Progenitor cell of endocrine pancreas (in vitro differentiated cells): ENCODE results near the gene TRPV2. TPM values are rescaled to one million over a fixed set of nuclear protein-coding genes. Genes with fewer than 3 reads are reported as not detected.

Experiments
- DNase-seq: peaks from one replicate; pipeline ENCODE4 v3.0.0; 2021; ENCODE audit warnings: low spot score; ENCODE audit not compliant: unreplicated experiment
- H3K27ac Mint-ChIP-seq: 2 replicates; pipeline ENCODE4 v1.8.0; 2021; ENCODE audit warnings: mild to moderate bottlenecking, moderate library complexity, mixed read lengths
- H3K27me3 Mint-ChIP-seq: 2 replicates; pipeline ENCODE4 v1.8.0; 2021; ENCODE audit warnings: mixed read lengths
- H3K36me3 Mint-ChIP-seq: 2 replicates; pipeline ENCODE4 v1.8.0; 2022; ENCODE audit warnings: mixed read lengths; ENCODE audit not compliant: insufficient read depth
- H3K4me1 Mint-ChIP-seq: 2 replicates; pipeline ENCODE4 v1.8.0; 2021; ENCODE audit warnings: low read depth, mixed read lengths
- H3K4me3 Mint-ChIP-seq: 2 replicates; pipeline ENCODE4 v1.8.0; 2021; ENCODE audit warnings: low read depth, mild to moderate bottlenecking, moderate library complexity, mixed read lengths
- H3K9me3 Mint-ChIP-seq: 2 replicates; pipeline ENCODE4 v1.8.0; 2021; ENCODE audit warnings: low read depth, mixed read lengths
- CTCF ChIP-seq: fragments of 200-600 bp; sonication (generic); IDR thresholded peaks from one replicate; pipeline ENCODE4 v1.5.0; 2021; ENCODE audit warnings: antibody characterized with exemption, mild to moderate bottlenecking; ENCODE audit not compliant: unreplicated experiment
- total RNA-seq: library from RNA; stranded (reverse); gene quantifications from 2 replicates; pipeline ENCODE4 v1.2.1, GENCODE V29; 2021

The TRPV2 gene
- total RNA-seq, 1 donor from 2014 or later = 2.1 TPM

GRCh38 chr17:16435925-16436886, 20.8 kb downstream of the TRPV2 start:
- no peaks in the 10 kb centered on the region for H3K27me3 Mint-ChIP-seq
- H3K27ac Mint-ChIP-seq = peak overlapping the region; percentile 79
- H3K36me3 Mint-ChIP-seq = peaks cover 7% of the 10 kb centered on the region
- H3K9me3 Mint-ChIP-seq = no peaks in the 10 kb centered on the region
- no peak for TF ChIP-seq CTCF
- DNase-seq = no peak
- H3K4me3 Mint-ChIP-seq = no peak overlapping the region
- peaks cover 21% of the 10 kb centered on the region for H3K4me1 Mint-ChIP-seq

- H3K9me3 Mint-ChIP-seq = no peaks in the 10 kb centered on the region
- no peaks in the 10 kb centered on the region for H3K27me3 Mint-ChIP-seq
- no peak for DNase-seq
- no peak overlapping the region for H3K27ac Mint-ChIP-seq
- no peak for TF ChIP-seq CTCF
- H3K4me1 Mint-ChIP-seq = peaks cover 27% of the 10 kb centered on the region
- peaks cover 11% of the 10 kb centered on the region for H3K36me3 Mint-ChIP-seq
- no peak overlapping the region for H3K4me3 Mint-ChIP-seq
Measured at GRCh38 chr17:16437083-16437482, 21.7 kb downstream of the TRPV2 start.

DNA sequence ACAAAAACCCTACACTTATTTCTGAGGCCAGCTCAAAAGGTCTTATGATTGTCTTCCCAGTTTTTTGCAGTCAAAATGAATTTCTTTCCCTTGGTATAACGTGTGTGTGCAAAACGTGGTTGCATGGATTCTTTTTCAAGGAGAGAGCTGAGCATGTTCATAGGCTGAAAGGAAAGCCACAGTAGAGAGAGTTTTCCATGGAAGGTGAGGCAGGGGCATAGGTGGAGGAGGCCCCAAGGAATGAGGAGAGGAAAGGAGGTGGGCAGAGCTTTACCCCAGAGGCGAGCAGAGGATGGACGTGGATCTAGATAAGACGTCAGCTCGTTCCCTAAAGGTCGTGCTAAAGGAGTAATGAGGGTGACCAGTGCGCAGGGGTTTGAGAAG, 22.8 kb downstream of the TRPV2 start:
- TF ChIP-seq CTCF = no peak
- no peak for DNase-seq
- H3K9me3 Mint-ChIP-seq = no peaks in the 10 kb centered on the region
- peaks cover 35% of the 10 kb centered on the region for H3K4me1 Mint-ChIP-seq
- peak overlapping the region; percentile 100 for H3K4me3 Mint-ChIP-seq
- peaks cover 15% of the 10 kb centered on the region for H3K36me3 Mint-ChIP-seq
- H3K27ac Mint-ChIP-seq = peak overlapping the region; percentile 99
- H3K27me3 Mint-ChIP-seq = no peaks in the 10 kb centered on the region

DNA sequence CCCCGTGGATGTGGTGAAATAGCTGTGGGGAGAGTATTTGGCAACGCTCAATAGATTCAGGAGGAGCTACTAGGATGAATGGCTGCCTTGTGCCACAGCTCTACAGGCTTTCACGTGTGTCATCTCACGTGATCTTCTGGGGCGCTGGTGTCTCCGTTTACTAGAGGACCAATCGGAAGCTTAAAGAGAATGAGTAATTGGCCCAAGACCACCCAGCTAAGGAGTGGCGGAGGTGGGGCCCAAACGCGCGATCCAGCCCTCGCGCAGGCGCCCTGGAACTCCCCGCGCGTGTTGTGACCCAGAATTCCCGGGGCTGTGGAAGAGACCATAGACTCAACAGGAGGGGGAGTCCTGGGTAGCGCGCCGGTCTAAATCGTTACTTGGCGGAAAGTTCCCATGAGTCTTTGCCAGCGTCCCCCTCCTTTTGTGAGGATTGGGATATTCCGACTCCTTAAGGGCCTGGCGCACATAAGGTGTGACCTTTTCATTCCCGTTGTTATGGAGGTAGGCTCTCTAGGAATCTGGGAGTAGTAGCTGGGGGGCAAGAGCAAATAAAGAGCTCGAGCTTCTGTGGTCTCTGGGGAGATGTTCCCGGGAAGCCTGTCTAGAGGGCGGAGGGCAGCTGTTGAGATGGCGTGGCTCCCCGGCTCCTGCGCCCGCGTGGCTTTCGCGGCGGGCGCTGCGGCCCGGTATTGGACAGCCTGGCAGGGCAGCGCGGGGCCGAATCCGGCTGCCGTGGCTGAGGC, 23.4 kb downstream of the TRPV2 start:
- no peaks in the 10 kb centered on the region for H3K27me3 Mint-ChIP-seq
- peaks cover 35% of the 10 kb centered on the region for H3K4me1 Mint-ChIP-seq
- no peak for TF ChIP-seq CTCF
- peak; percentile 93 for DNase-seq
- H3K9me3 Mint-ChIP-seq = no peaks in the 10 kb centered on the region
- H3K27ac Mint-ChIP-seq = peak overlapping the region; percentile 99
- peaks cover 15% of the 10 kb centered on the region for H3K36me3 Mint-ChIP-seq
- H3K4me3 Mint-ChIP-seq = peak overlapping the region; percentile 100

GRCh38 chr17:16439303-16439791, 24.0 kb downstream of the TRPV2 start:
- Mint-ChIP-seq H3K27ac (peak overlapping the region; percentile 99), H3K4me3 (peak overlapping the region; percentile 100), H3K27me3 (no peaks in the 10 kb centered on the region), H3K9me3 (no peaks in the 10 kb centered on the region), H3K36me3 (peaks cover 15% of the 10 kb centered on the region), H3K4me1 (peaks cover 38% of the 10 kb centered on the region)
- DNase-seq = no peak
- no peak for TF ChIP-seq CTCF
